Fibroblast of peridontal ligament (primary cell): Measurements from ENCODE around the gene TSLP.

Experiments used
- DNase-seq: peaks from one replicate; pipeline ENCODE4 v3.0.0-alpha.2; 2010; ENCODE audit errors: extremely low read depth

Gene TSLP

GRCh38 chr5:111071413-111071812, at the start of gene TSLP:
Gene TSLP, plus strand, starts transcription at chr5:111071713. Its CDS starts 178 bp downstream, at chr5:111071891.
- DNase-seq = no peak

- no peak for DNase-seq
These were observed 49.2 kb upstream of the TSLP start for GRCh38 chr5:111022301-111022700.

- no peak for DNase-seq
These were observed 42.6 kb upstream of the TSLP start for GRCh38 chr5:111028865-111029264.

DNA sequence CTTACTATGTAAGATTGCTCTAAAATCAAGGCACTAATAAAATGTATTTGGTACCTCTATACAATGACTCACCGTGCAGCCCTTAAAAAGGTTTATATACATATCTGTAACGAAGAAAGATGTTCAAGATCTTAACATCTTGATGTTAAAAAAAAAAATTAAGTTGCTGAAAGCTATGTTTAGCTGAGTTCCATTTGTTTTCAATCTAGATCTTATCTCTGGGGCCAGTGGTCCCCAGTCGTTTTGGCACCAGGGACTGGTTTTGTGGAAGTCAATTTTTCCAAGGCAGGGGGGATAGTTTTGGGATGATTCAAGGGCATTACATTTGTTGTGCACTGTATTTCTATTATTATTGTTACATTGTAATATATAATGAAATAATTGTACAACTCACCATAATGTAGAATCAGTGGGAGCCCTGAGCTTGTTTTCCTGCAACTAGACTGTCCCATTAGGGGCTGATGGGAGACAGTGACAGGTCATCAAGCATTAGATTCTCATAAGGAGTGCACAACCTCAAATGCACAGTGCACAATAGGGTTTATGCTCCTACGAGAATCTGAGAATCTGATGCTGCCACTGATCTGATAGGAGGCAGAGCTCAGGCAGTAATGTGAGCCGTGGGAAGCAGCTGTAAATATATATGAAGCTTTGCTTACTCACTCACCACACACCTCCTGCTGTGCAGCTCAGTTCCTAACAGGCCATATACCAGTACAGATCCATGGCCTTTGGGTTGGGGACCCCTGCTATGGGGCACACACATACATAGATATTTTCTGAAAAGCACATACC, 27.6 kb upstream of the TSLP start:
- peak; percentile 23 for DNase-seq

DNA sequence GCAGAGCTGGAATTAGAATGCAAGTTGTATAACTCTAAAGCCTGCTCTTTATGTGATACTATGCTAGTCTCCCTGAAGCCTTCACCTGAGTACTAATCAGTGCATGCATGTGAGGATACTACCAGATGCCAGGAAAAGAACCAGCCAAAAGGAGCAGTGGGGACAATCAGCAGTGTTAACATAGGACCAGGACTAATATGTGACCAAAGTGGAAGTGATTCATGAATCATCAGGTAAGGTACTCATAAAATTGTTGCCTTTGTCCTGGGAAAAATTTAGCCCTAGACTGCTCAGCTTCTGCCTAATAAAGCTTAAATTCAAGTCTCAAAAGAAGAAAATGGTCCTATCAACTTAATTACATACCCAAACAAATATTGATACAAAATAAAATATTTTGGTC, 13.4 kb upstream of the TSLP start:
- no peak for DNase-seq

GRCh38 chr5:111060169-111060568, 11.3 kb upstream of the TSLP start:
- DNase-seq = no peak

- DNase-seq = no peak
These were observed 9.9 kb upstream of the TSLP start for GRCh38 chr5:111061618-111062017.

DNA sequence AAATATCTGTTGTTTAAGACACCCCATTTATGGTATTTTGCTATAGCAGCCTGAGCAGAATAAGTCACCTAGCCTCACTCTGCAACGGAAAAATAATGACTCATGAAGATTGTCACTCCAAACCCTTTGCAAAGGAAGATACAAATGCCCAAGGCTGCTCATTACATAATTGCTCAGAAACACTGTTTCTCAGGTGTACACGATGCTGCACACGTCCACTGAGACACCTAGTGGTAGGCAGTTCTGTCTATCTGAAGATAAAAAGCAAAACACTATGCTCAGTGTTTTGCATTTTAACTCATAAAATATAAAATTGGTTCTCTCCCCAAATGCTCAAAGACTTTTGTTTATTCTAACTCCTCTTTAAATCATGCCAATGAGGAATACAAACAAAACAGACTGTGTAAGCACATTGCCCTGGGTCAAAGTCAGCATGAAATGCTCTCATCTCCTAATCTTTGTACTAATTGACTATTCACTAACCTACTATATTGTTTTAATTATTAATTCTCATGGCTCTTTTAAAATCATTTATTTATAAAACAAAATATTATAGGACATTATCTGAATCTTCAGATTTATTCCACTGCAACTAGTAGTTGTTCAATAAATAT, 7.7 kb upstream of the TSLP start:
- no peak for DNase-seq

DNA sequence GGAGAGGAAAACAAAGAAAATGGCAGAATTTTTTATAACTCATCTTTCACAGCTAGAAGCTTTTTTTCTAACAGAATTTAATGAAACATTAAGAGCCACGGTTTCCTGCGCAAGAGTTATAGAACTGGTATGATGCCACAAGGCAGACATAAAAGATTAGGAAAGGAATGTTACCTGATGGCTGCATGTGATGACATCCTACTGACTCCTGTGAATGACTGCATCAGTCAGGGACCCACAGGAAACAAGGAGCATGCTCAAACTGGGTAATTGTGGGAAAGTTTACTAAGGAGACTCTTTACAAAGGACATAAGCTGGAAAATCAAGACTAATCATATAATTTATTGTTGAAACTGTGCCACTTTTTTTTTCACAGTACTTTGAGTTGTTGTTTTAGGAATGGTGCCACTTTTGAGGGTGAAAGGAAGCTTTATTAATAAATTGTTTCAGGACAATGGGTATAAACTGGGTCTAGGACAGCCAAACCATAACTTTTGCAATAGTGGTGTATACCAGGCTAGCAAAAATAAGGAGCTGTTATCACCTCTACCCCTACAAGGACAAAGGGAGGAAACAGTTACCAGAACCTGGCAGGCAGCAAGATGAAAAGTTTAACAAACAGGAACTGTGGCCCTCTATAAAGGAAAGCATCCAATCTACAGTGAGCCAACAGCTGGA, 5.1 kb upstream of the TSLP start:
- no peak for DNase-seq

GRCh38 chr5:111068213-111068612, 3.3 kb upstream of the TSLP start:
- DNase-seq = peak; percentile 31

DNA sequence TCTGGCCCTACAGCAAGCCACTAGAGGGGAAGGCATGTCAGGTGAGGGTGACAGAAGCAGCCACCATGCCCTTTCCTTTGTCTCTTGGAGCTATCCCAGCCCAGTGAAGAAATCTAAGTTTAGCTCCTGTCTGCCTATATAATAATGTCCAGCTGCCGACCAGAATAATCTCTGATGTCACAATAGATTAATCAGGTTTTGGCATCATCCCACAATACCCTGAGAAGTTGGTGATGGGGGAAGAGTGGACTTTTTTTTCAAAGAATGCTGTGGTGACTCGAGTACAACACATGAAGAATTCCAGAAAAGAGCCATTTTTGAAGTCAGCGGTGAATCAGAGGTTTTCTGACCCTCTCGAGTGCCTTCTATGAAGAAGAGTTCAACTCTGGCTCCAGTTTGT, 1.7 kb upstream of the TSLP start:
- DNase-seq = peak; percentile 76

DNA sequence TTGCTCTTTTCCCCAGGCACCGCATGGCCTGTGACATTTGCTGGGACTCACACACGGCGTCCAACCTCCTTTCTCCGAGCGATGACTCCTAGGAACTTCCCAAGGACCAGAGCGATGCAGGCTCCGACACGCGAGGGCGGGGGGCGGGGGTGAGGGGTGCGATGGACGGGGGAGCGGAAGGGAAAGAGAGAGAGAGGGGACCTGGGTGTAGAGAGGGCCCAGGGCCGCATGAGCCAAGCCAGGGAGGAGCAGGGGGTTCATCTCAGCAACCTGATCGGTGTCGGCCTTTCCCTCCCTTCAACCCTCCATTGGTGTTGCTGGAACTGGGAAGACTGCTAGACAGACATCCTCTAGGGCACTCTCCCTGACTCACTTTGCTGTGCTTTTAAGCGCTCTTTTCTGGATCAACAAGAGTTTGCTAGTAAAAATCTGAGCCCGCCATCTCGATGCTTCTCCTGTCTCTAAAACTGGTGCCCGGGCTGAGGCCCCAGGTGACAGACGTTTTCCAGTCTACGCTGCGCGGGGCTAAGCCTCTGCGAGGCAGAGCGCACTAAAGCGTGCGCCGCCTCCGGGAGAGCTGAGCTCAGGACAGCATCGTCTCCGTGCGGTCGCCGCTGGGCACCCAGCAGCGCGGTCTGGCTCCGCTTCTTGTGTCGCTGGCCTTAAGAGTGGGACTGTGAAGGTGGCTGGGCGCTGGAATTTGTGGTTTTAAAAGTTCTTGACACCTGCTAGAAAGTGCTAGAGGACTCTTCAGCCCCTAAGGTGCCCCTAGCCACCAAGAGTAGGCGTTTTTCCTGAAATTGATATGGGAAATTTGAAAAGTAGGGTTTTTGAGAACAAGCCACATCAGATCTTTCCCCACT, 1.0 kb upstream of the TSLP start:
- peak; percentile 21 for DNase-seq

- peak; percentile 36 for DNase-seq
These were observed 1.6 kb downstream of the TSLP start for GRCh38 chr5:111072949-111073682.

DNA sequence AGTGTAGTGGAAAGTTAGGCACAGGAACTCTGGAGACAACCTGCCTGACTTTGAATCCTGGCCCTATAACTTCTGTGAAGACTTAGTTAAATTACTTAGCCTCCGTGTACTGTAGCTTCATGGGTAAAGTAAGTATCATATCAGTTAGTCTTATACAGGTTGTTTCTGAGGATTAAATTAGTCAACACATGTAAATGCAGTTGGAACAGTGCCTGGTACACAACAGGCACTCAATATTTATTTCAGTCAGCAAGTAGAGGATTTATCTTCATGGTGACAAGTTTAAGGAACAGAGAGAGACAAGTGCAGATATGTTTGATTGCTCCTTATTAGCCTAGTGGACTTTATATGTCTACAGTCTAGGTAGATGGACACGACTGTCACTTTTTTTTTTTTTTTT, 2.7 kb downstream of the TSLP start:
- no peak for DNase-seq

GRCh38 chr5:111075520-111075919, 4.0 kb downstream of the TSLP start:
- peak; percentile 92 for DNase-seq

DNA sequence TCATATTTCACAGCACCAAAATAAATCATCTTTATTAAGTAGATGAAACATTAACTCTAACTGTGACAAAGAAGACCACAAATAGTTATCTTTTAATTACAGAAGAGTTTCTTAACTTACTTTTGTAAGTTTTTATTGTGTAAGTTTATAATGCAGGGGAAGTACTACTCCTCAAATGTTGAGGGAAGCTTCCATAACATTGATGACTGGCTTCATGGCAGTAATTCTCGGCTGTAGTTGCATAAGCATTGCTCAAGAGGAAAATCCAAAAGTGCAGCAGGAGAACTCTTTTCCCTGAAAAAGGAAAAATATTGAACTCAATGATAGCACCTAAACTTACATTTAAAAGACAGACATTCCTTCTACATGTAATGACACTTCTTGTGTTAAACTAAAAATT, 4.6 kb downstream of the TSLP start:
- DNase-seq = peak; percentile 52

DNA sequence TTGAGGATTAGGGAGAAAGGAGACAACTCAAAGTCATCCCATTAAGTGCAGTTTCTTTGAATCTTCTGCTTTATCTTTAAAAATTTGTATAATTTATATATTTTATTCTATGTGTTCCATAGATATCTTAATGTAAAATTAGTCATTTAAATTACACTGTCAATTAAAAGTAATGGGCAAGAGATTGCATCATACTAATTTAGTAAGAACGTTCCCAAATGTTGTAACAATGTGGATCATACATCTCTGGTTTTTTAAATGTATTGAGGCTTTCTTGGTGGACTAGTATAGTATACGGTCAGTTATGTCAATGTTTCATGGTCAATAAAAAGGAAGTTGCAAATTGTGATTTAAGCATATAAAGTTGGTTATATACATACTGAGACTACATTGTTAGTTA, 6.2 kb downstream of the TSLP start:
- DNase-seq = no peak

DNA sequence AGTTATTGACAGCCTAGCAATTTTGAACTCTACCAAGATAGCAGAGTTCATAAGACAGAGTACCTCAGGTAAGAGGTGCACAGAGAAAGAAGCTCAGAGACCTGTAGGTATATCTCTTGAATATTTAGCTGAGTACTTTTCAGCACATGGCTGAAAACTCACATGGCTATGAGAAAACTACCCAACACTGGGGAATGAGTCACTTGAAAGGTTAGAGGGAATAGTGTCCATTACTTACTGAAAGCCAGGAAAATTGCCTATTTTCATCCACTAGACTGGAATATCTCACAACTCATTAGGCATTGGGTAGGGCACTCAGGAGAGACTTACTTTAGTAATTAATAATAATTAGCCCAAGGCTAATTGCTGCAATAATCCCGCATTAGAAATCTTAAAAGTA, 8.3 kb downstream of the TSLP start:
- DNase-seq = no peak

GRCh38 chr5:111083323-111083722, 11.8 kb downstream of the TSLP start:
- DNase-seq = no peak

GRCh38 chr5:111092062-111092853, 20.7 kb downstream of the TSLP start, which contains the start of gene WDR36:
Gene WDR36, plus strand, starts transcription at chr5:111092348. Its CDS starts 109 bp downstream, at chr5:111092457.
- DNase-seq = peak; percentile 95
